Heart left ventricle (tissue), 13 donors: ENCODE data around the gene NEK2.

Source experiments
- POLR2A ChIP-seq, 2 donors: fragments of 450-650 bp; IDR thresholded peaks; one replicate each; pipeline ENCODE4 v1.6.1; 2017; ENCODE audit warnings: antibody characterized with exemption in 2 of 2, mild to moderate bottlenecking in 2 of 2, moderate library complexity in 2 of 2
- TF ChIP-seq, protein P1 (sequence below), 12 donors: fragments of 200-600 bp; sonication (generic) in 4 of 12; IDR thresholded peaks; one replicate each; pipeline versions ENCODE4 v1.5.0 to v1.8.0; 2018 to 2022; ENCODE audit warnings: antibody characterized with exemption in 12 of 12, mild to moderate bottlenecking in 5 of 12
- donor health status: ischemic (EF 13 %, LVEDD 7.1; RV severe dilation, severe dysfunction).
- donor health status: DM: no; HTN: yes; CAD: no.
- donor health status: DM: no; HTN: no; CAD: no.
- donor health status: ischemic (EF 25% LVEDD 6.9; RV normal size, moderate dysfunction).
- donor health status: ischemic (EF 25% LVEDD 5.7; RV mildly dilated, moderate dysfunction).
- donor health status: ischemic (EF 35%, LVEDD 5.7; RV mildly dilated, moderate dysfunction).
- donor health status: nonischemic (EF 11% LVEDD 7.7; RV severe dilation, severe dysfunction).
- donor health status: DM: yes; HTN: yes; CAD: no.
- donor health status: PGD.
- donor health status: ischemic (EF 29% LVEDD 5.4; RV normal size, mild dysfunction).
- donor health status: nonischemic (EF 23%, LVEDD 6.1; RV moderate dilation, normal function).

DNA sequence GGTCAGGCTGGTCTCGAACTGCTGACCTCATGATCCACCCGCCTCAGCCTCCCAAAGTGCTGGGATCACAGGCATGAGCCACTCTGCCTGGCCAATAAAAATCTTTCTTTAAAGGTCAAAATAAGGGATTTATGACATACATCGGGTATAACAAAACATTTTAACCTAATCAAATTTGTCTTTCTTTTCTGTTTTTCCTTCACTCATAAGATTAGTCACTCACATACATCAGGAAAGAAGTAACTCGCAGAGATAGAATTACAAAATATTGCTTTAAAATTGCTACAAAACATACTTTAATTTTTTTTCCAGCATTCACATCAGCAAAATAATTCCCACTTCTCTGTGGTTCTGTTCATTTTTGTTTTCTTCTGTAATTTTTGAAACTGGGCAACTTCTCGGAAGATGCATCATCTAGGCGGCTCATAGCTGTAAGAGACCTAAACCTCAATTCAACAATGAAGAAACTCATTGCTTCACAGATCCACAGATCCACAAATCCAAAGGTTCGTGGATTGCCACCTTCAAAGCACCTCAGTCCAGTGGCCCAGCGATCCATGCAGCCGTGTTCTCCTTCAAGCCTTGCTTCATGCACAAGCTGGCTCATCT is 39.7 kb downstream of the NEK2 start:
- no peak for TF ChIP-seq POLR2A (IDR thresholded peaks at IDR 0.05)
- TF ChIP-seq, protein P1, sequence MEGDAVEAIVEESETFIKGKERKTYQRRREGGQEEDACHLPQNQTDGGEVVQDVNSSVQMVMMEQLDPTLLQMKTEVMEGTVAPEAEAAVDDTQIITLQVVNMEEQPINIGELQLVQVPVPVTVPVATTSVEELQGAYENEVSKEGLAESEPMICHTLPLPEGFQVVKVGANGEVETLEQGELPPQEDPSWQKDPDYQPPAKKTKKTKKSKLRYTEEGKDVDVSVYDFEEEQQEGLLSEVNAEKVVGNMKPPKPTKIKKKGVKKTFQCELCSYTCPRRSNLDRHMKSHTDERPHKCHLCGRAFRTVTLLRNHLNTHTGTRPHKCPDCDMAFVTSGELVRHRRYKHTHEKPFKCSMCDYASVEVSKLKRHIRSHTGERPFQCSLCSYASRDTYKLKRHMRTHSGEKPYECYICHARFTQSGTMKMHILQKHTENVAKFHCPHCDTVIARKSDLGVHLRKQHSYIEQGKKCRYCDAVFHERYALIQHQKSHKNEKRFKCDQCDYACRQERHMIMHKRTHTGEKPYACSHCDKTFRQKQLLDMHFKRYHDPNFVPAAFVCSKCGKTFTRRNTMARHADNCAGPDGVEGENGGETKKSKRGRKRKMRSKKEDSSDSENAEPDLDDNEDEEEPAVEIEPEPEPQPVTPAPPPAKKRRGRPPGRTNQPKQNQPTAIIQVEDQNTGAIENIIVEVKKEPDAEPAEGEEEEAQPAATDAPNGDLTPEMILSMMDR (IDR thresholded peaks at IDR 0.05): no peak
